ENCODE results near the gene TRAM2. TPM values are rescaled to one million over a fixed set of nuclear protein-coding genes. Genes with fewer than 3 reads are reported as not detected.

Gene TRAM2
- total RNA-seq, 2 donors from 2014 or later = 19.1 to 21.2 TPM

DNA sequence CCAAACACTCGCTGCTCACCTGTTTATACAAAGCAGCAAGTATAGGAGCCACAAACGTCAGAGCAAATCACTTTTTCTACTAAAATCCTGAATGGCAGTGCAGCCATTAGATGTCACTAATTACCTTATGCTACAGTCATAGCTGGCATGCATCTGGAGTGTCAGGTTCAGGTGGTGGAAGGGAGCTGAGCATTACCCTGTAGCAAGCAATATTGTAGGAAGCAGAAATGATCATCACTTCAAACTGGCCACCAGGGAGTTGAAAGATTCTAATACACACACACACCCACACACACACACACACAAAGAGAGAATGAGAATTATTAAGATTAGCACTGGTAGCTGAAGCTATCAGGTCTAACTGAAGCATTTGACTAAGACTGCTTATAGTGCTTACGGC, 80.9 kb downstream of the TRAM2 start:
- Histone ChIP-seq H3K4me3 (no peak overlapping the region), H3K27ac (no peak overlapping the region), H3K27me3 (no peaks in the 10 kb centered on the region), H3K4me1 (no peaks in the 10 kb centered on the region), H3K9ac (ENCODE audit: low read depth in 2 of 2, low read length in 2 of 2) (no peak overlapping the region), H3K9me3 (no peaks in the 10 kb centered on the region), H3K36me3 (no peaks in the 10 kb centered on the region)
- TF ChIP-seq, protein P1, sequence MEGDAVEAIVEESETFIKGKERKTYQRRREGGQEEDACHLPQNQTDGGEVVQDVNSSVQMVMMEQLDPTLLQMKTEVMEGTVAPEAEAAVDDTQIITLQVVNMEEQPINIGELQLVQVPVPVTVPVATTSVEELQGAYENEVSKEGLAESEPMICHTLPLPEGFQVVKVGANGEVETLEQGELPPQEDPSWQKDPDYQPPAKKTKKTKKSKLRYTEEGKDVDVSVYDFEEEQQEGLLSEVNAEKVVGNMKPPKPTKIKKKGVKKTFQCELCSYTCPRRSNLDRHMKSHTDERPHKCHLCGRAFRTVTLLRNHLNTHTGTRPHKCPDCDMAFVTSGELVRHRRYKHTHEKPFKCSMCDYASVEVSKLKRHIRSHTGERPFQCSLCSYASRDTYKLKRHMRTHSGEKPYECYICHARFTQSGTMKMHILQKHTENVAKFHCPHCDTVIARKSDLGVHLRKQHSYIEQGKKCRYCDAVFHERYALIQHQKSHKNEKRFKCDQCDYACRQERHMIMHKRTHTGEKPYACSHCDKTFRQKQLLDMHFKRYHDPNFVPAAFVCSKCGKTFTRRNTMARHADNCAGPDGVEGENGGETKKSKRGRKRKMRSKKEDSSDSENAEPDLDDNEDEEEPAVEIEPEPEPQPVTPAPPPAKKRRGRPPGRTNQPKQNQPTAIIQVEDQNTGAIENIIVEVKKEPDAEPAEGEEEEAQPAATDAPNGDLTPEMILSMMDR (IDR thresholded peaks at IDR 0.05) = no peak
- intact Hi-C loops (cut with DNase I) = no loop called here
- no peak for DNase-seq

DNA sequence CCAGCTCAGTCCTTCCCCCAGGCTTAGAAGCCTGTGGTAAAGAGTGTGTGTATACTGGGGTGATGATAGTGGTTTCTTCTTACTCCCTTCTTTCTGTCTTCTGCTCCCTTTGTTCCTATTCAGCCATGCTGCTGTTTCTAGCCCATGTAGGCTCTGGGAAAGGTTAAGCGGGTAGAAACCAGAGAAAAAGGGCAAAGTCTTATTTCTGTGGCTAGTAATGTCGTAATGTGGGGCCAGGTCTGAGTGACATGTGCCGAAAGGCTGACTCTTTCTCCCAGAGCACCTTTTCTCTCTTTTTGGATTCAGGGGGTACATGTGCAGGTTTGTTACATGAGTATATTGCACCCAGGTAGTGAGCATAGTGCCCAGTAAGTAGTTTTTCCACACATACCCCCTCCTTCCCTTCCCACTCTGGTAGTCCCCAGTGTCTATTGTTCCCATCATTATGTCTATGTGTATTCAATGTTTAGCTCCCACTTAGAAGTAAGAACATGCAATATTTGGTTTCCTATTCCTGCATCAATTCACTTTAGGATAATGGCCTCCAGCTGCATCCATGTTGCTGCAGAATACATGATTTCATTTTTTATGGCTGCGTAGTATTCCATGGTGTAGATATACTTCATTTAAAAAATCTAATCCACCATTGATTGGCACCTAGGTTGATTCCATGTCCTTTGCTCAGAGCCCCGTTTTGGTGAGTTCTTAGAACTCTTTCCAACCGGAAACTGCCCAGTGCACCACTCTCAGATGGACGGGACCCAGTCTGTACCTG, 82.4 kb downstream of the TRAM2 start:
- no peaks in the 10 kb centered on the region for H3K36me3 ChIP-seq
- H3K9ac ChIP-seq (ENCODE audit: low read depth in 2 of 2, low read length in 2 of 2) = no peak overlapping the region
- no peaks in the 10 kb centered on the region for H3K27me3 ChIP-seq
- no peak for DNase-seq
- no peak overlapping the region for H3K4me3 ChIP-seq
- H3K4me1 ChIP-seq = no peaks in the 10 kb centered on the region
- no peaks in the 10 kb centered on the region for H3K9me3 ChIP-seq
- intact Hi-C loops (cut with DNase I) = no loop called here
- no peak overlapping the region for H3K27ac ChIP-seq
- TF ChIP-seq, protein P1 (IDR thresholded peaks at IDR 0.05) = no peak

- no peak for DNase-seq
- Histone ChIP-seq H3K36me3 (no peaks in the 10 kb centered on the region), H3K4me1 (no peaks in the 10 kb centered on the region), H3K9me3 (no peaks in the 10 kb centered on the region), H3K27me3 (no peaks in the 10 kb centered on the region), H3K9ac (ENCODE audit: low read depth in 2 of 2, low read length in 2 of 2) (no peak overlapping the region), H3K4me3 (no peak overlapping the region), H3K27ac (no peak overlapping the region)
- TF ChIP-seq, protein P1 (IDR thresholded peaks at IDR 0.05) = no peak
- intact Hi-C loops (cut with DNase I) = no loop called here
These were observed 83.2 kb downstream of the TRAM2 start for GRCh38 chr6:52493669-52494068.

- Histone ChIP-seq H3K36me3 (no peaks in the 10 kb centered on the region), H3K4me3 (no peak overlapping the region), H3K27ac (peak overlapping the region; percentile 37), H3K27me3 (no peaks in the 10 kb centered on the region), H3K4me1 (no peaks in the 10 kb centered on the region), H3K9me3 (no peaks in the 10 kb centered on the region), H3K9ac (ENCODE audit: low read depth in 2 of 2, low read length in 2 of 2) (no peak overlapping the region)
- no peak for DNase-seq
- intact Hi-C loops (cut with DNase I) = no loop called here
- TF ChIP-seq, protein P1 (IDR thresholded peaks at IDR 0.05) = no peak
These were observed 85.4 kb downstream of the TRAM2 start for GRCh38 chr6:52491203-52492069.

DNA sequence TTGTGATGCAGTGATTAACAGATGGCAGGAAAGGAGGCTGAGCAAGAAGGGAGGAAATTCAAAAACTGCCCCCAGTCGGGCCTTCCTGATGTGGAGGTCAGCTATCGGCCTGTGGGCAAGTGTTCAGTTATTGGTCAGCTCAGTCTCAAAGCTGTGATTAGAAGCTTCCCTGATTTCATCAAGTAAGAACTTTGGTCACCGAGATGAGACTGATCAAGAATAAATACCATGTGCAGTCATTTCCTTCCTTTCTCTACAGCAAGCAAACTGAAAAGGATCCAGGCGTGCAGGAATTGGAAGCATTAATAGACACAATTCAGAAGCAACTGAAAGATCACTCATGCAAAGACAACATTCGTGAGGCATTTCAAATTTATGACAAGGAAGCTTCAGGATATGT, 87.0 kb downstream of the TRAM2 start:
- no peaks in the 10 kb centered on the region for H3K27me3 ChIP-seq
- H3K4me1 ChIP-seq = no peaks in the 10 kb centered on the region
- no peak overlapping the region for H3K27ac ChIP-seq
- H3K36me3 ChIP-seq = no peaks in the 10 kb centered on the region
- H3K9ac ChIP-seq (ENCODE audit: low read depth in 2 of 2, low read length in 2 of 2) = no peak overlapping the region
- no peak overlapping the region for H3K4me3 ChIP-seq
- intact Hi-C loops (cut with DNase I) = no loop called here
- H3K9me3 ChIP-seq = no peaks in the 10 kb centered on the region
- DNase-seq = no peak
- TF ChIP-seq, protein P1 (IDR thresholded peaks at IDR 0.05) = no peak

Data from colonic mucosa (tissue), 4 donors.